HG03064 (cell line): ENCODE measurements around the gene LPP.

Experiments
- ATAC-seq: cut with Tn5 transposase; IDR thresholded peaks from one replicate; pipeline ENCODE4 v1.9.1; 2021; ENCODE audit warnings: low read depth; ENCODE audit not compliant: unreplicated experiment

Gene LPP

DNA sequence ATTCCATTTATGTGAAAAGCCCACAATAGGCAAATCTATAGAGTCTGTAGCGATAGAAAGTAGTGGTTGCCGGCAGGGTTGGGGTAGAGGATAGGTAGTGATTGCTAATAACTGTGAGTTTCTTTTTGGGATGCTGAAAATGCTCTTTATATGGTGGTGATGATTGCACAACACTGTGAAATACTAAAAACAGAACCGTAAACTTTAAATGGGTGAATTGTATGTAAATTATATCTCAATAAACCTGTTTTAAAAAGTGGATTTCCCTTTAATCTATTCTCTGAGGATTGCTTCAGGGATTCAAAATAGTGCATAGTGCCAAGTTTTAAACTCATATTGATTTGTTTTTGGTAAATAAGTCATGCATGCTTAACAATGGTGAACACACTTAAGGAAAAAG lies 140.2 kb downstream of the LPP start:
- ATAC-seq, result no peak

DNA sequence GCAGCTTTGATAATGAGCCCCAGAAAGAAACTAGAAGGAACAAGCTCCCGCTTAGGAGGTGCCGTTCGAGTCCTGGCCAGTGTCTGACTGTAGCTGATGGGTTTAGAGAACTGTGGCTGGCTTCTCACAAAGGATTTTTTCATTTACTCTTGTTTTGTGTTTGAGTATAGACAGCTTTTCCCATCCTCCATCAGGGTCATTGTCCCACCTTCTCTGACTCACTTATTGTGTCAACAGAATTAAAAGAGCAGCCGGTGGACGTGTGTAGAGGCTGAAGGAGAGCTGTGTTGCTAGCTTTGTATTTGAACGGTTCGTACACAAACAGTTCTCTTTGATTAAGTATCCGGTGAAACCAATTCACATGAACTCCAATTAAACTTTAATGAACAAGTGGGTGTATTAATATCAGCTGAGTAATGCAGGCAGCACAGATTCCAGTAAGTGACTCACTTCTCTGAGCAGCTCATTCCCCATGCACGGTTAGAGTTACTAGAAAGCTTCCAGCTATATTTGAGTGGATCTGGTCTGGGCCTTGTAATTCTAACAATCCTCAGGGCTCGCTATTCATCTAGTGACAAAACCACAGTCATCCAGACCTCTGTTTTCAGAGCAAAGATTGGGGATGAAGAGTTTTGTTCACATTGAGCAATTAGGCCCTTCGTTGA lies 141.0 kb downstream of the LPP start:
- ATAC-seq, result no peak

DNA sequence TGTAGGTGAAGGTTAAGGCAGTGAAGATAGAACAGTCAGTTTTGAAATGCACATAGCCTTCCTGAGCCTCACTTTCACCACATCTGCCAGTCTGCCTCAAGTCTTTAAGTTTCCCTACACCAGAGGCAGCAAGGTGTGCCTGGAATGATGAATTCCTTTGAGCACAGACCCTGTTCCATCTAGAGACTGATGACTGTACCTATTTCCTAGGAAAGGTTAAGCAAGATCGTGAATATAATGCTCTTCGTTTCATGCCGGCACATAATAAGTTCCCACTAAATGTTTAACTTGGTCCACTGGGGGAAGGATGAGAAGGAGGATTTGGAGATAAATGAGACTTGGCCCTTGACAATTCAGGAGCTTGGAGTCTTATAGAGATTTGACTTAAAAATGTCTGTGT lies 141.9 kb downstream of the LPP start:
- ATAC-seq, result no peak

DNA sequence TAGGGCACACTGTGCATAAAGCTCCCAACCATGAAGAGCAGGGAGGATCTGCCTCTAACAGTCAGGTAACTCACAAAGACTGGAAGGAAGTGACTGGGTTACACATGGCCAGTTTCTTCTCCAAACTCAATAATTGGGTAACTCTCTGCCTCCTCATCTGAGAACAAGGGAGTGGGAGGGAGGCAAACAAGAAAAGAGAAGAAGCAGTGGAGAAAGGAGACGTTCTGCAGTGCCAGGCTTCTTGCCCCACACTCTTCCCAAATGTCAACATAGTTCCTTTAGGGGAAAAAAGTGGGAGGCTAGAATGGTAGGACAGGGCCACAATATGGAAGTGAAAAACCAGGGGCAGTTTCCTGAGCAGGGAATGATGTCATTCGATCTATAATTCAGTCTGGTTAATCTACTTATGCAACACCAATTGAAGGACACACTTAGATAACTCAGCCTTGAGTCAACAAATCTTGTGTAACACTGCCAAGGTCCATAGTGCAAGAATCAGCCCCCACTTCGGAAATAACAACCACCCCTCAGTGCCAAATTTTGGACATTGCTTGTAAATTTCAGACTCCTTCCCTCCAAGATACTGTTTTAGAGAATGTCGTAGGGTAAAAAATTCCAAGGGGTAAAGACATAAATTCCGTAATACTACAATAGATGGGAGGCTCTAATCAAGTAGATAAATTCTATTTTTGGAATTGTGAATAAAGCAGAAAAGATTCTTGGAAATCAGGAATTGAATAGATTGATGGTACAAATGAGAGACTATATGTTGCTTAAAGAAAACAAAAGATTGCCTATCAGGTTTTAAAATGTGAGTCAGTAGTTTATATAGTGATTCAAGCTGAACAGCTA lies 143.0 kb downstream of the LPP start:
- ATAC-seq, result no peak

DNA sequence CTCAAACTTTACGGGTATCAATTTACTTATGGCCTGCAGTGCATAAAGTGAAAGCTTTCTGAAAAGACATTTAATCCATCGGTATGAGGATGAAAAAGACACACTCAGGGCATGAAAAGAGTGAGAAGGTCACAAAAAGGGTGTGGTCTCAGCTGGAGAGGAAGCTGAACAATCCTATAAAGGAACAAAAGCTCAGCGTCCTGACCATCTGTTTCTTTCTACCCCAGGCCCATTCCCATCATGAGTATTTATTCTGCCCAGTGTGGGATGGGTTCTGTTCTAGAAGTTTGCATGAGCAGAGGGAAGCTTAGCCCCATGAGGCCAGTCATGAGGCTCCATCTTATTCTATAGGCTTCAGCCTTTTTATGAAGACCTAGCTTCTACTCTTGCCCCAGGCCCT lies 144.6 kb downstream of the LPP start:
- ATAC-seq, result no peak

DNA sequence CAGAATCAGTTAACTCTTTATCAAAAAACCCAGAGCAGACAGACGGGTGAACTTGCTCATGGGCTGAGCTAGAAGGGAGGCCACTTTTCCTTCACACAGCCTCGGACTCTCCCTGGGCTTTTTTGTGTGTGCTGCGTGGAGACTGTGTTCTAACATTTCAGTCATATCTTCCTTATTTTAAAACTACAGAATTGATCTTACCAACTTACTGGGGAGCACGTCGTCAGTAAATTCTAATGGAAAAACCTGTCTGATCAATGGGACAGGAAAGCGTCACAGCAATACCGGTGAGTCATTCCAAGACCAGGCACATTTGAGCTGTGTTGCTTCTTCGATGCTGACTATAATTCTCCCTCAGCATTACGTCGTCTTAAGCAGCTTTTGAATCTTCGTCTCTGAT lies 145.1 kb downstream of the LPP start:
- ATAC-seq, result no peak

DNA sequence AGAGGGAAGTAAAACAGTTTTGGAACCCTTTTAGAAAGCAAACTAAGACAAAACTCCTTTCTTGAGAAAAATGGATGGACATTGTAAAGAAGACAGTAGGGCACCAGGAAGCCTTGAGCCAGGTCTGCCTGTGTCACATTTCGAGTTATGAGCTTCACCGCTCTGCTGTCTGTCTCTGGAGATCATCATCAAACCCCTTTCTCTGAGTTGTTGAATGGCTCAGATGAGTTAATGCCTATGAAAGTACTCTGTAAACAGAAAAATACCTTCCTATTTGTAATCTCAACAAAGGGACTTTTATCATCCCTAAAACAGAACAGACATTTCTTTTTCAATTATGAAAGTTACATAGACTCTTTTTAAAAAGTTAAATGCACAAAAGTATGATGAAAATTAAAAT lies 145.8 kb downstream of the LPP start:
- no peak for ATAC-seq

DNA sequence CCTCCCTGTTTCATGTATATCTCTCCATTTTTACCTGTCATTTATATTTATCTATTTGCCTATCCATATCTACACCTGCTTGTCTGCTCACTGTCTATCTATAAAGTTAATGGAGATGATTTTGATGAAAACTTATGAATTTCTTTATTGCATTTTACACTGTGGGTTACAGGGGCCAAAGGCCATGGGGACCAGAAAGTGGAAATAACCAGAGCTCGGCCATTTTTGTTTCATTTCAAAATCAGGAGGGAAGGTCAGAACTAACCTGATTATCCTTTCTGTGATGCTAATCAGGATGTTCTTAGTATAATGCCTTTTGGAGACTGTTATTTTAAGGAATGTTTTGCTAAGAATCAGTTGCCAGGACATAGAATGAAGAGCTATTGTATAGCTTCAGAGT lies 147.2 kb downstream of the LPP start:
- ATAC-seq, result no peak

DNA sequence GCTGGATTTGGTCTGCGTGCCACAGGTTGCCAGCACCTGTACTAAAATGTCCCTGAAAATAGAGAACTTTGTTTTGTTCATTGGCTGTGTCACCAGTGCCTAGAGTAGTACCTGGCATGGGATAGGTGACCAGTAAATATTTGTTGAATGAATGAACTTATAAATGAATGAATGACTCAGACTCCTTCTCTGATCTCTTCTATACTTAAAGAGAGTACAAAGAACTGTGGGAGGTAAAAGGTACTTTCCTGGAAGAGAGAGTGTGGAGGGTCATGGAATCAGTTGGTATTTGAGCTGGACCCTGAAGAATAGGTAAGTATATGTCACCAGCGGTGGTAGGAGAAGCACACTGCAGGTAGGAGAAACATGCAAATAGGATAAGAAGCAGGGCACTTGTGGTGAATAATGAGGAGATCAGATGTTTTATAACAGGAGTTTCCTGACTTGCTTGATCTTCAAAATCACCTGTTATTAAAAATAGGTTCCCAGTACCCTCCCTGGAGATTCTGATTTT lies 149.4 kb downstream of the LPP start:
- no peak for ATAC-seq

DNA sequence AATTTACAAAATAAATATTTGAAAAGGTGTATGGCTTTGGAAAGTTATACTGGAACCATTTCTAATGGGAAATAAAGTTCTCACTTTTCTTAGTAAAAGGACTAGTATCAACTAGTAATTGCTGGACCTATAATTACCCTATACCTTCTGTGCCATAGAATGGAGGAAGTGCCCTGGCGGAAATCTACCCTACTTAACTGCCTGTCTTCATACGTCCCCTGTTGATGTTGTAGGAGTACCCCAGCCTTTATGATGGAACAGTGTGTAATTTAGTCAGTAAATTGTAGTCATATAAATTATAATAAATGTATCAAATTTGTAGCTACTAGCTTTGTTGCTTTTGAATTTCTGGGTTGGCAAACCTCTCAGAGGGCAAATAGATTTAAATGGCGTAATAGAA lies 149.9 kb downstream of the LPP start:
- no peak for ATAC-seq

DNA sequence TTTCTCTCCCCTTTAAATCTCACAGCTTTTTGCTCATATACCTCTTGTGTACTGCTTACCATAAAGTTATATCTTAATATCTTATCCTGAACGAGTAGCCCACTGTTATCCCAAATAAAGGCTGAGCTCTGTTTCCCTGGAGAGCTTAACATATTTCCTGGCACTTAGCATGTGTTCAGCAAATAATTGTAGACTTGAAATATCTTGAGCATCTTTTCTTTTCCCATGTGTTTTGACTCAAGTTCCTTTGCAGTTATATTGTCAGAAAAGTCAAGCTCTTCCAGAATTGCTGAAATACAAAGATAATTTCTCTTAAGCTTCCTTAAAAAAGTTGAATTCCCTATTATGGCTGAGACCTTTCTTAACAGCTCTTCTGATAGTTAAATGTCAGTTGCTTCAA lies 150.5 kb downstream of the LPP start:
- no peak for ATAC-seq

DNA sequence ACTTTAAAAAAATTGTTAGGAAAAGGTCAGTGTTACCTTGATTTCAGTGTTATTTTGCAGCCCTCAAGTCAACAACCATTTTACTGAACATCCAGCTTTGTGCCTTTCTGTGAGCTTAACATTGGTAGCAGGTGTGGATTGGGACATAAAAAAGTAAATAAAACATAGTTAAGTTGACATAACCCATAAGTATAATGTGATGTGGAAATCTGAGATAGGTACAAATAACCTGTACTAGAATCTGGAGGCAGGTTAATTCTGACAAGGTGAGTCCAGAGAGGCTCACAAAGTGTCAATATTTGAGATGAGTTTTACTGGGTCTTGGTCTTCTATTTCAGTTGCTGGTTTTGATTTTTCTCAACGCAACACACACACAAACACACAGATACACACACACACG lies 151.3 kb downstream of the LPP start:
- ATAC-seq, result no peak

DNA sequence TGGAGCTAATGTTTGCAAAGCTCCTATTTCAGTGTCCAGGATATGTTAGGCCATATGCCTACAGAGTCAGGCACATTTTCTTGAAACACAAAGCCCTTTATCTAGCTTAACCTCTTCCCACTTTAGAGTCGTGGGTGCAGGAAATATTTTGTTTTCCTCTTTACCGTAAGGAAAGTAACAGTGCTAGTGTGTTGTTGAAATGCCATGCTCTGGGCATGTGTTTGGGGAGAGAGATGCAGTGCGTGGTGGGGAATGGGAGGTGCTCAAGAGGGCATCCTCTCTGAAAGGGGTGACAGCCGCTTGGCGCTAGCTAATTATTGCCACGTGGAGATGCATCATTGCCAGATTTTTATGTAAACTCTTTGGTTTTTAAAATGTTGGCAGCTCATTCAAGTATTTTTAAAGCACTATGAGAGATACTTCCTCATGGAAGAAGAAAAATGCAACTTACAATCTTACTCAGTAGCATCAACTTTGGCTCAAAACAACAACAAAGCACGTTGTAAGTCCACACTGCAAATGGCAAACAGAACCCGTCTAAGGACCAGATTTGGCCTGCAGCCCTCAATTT lies 152.6 kb downstream of the LPP start:
- ATAC-seq, result no peak

DNA sequence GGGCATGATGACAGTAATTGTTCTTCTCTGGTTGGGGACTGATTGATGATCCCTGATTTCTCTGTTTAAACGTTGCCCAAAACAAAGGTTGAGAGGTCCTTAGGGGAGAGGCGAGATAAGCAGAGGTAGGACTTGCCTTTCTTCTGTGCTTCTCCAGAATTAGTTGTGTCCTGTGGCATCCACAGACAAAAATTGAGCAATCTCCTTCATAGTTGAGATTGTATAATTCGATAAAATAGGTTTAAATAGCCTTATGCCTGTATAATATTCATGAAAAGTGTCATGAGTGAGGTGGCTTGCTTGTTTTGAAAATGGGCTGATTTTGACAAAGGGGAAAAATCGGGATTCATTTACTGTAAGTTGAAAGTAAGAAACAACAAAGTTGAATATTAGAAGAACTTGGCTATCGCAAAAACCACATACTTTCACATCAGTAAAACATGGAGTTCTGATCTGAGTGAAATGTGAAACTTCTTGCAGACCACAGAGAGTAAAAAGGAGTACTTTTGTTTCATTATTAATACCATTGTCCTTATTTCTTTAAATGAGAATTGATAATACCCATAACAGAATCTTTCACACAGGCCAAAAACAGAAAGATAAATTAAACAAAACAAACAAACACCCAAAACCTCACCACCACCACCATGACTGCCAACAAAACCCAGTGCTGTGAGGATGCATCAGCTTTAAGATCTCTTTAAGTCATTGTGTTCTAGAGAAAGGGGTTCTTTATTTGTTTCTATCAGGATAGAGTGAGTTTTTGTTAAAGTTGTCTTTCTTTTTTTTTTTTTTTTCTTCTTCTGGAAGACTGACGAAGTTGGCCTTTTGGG lies 155.7 kb downstream of the LPP start:
- ATAC-seq, result peak; percentile 98

DNA sequence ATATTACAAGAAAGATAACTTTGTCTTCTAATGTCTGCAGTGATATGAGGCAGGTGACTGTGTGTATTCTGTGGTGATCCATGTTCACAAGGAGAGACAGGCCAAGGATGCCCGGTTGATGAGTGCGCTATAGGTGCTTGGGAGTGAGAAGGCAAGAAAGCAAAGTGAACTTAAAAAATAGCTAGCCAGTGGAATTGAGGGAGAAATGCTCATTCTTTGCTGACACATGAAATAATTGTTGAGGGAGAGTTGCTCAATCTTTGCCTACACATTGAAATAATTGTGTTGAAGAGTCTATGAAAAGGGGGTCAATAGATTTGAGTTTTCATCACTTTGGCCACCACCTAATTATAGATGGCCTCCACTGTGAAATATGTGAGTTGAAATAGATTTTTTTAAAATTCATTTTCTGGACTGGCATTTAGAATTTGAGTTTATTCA lies 156.3 kb downstream of the LPP start:
- no peak for ATAC-seq

DNA sequence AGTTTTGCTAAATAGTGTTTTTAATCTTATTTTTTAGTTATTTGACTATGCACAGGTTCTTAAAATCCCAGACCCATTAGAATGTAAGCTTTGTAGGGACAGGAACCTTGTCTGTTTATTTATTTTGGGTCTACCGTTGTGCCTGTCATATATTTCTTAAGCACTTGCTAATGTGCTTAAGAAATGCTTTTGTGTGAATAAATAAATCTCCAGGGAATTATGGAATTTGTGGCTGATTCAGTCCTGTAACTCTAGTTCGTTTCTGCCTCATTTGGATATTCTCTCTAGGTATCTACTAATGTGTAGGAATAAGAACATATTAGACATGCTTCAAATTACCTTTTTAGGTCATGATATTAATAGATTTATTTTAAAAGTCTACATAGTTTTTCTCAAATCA lies 161.6 kb downstream of the LPP start:
- ATAC-seq, result no peak

DNA sequence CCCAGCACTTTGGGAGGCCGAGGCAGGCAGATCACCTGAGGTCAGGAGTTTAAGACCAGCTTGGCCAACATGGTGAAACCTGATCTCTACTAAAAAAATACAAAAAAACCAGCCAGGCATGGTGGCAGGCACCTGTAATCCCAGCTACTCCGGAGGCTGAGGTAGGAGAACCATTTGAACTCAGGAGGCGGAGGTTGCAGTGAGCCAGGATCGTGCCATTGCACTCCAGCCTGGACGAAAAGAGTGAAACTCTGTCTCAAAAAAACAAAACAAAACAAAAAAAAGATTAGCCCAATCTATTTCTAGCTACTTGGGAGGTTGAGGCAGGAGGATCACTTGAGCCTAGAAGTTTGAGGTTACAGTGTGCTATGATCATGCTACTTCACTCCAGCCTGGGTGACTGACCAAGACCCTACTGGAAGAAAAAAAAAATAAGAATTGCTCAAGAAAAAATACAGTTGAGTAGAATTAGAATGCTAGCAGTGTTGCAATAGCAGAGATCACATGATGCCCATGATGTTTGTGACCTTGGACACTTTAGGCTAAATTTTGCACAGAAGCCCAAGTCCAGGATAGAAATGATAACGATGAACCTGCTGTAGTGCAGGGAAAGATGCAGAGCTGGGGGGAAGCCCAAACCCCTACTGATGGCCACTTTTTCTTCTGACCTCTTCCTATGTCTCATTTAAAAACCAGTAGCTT lies 162.2 kb downstream of the LPP start:
- no peak for ATAC-seq

DNA sequence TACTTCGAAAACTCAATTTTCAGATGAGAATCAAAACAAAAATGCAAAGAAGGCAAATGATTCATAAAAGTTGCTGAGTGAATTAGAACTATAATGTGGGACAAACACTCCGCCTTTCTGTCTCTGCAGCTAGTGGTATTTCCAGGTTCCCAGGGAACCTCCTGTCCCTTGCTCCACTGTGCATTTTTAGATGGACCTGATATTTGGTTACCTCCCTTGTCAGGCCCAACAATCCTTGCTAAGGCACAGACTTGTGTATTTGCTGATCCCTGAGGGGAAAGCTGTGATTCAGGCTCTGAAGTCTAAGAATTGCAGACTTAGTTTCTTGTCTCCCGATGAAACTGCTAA lies 162.7 kb downstream of the LPP start:
- ATAC-seq, result no peak

DNA sequence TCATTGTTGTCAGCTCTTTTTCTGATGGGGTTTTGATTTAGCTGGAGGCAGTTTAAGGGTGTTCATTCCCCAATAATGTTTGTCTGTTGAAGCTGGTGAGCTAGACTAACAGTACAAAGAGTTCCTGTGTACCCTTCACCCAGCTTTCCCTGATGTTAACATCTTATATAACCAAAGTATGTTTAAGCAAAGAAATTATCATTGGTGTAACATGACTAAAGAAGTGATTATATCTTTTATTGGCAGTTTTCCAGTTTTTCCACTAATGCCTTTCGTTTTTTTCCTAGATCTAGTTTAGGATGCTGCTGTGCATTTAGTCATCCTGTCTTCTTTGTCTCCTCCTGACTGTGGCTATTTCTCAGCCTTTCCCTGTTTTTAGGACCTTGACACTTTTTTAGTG lies 165.6 kb downstream of the LPP start:
- no peak for ATAC-seq

DNA sequence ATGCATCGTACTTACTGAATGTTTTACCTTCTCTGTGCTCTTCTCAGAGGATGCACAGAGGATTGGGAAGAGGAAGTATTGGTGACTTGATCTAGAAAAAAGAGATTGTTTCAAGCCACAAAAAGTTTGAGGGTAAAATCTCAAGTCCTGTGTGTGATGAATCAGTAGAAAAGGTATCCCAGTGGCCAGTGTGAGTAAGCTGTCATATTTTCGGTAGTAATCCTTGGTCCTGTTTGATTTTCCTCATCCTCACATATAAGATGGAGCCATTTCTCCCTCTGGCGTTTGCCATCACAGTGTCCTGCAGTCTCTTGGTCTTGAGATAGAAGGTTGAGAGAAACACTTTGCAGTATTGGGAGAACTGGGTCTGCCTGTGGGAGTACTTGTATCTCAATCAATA lies 166.8 kb downstream of the LPP start:
- ATAC-seq, result no peak
